Endothelial cell (in vitro differentiated cells): ENCODE data around the gene P3H3. TPM values are rescaled to one million over a fixed set of nuclear protein-coding genes. Genes with fewer than 3 reads are reported as not detected.

ENCODE experiments used
- DNase-seq: peaks from one replicate; pipeline ENCODE4 v3.0.0; 2021; ENCODE audit warnings: low spot score
- H3K27ac Mint-ChIP-seq: one replicate; pipeline ENCODE4 v1.8.0; 2021; ENCODE audit warnings: mixed read lengths, inconsistent platforms; ENCODE audit not compliant: unreplicated experiment
- H3K27me3 Mint-ChIP-seq: one replicate; pipeline ENCODE4 v1.8.0; 2021; ENCODE audit warnings: mild to moderate bottlenecking, moderate library complexity, mixed read lengths, inconsistent platforms; ENCODE audit not compliant: unreplicated experiment
- H3K36me3 Mint-ChIP-seq: one replicate; pipeline ENCODE4 v1.8.0; 2021; ENCODE audit warnings: mild to moderate bottlenecking, low read depth, mixed read lengths, inconsistent platforms; ENCODE audit not compliant: unreplicated experiment
- H3K4me1 Mint-ChIP-seq: one replicate; pipeline ENCODE4 v1.8.0; 2021; ENCODE audit warnings: mild to moderate bottlenecking, mixed read lengths, inconsistent platforms; ENCODE audit not compliant: unreplicated experiment
- H3K4me3 Mint-ChIP-seq: one replicate; pipeline ENCODE4 v1.8.0; 2021; ENCODE audit warnings: mild to moderate bottlenecking, mixed read lengths, inconsistent platforms; ENCODE audit not compliant: unreplicated experiment
- H3K9me3 Mint-ChIP-seq: one replicate; pipeline ENCODE4 v1.8.0; 2021; ENCODE audit warnings: mixed read lengths, inconsistent platforms; ENCODE audit not compliant: unreplicated experiment
- total RNA-seq: library from RNA; stranded (reverse); fragmentation: NEBNext Ultra II Directional; extraction: Animal tissue kit (Norgen Biotek cat#: 25700); gene quantifications from one replicate; pipeline ENCODE4 v1.2.1, GENCODE V29; 2021; ENCODE audit not compliant: unreplicated experiment
- TF ChIP-seq, protein P1 (sequence below): fragments of 200-600 bp; sonication (generic); IDR thresholded peaks from one replicate; pipeline ENCODE4 v1.5.0; 2021; ENCODE audit warnings: antibody characterized with exemption; ENCODE audit not compliant: unreplicated experiment

Gene P3H3
- total RNA-seq, 1 donor from 2014 or later: 48.8 TPM

DNA sequence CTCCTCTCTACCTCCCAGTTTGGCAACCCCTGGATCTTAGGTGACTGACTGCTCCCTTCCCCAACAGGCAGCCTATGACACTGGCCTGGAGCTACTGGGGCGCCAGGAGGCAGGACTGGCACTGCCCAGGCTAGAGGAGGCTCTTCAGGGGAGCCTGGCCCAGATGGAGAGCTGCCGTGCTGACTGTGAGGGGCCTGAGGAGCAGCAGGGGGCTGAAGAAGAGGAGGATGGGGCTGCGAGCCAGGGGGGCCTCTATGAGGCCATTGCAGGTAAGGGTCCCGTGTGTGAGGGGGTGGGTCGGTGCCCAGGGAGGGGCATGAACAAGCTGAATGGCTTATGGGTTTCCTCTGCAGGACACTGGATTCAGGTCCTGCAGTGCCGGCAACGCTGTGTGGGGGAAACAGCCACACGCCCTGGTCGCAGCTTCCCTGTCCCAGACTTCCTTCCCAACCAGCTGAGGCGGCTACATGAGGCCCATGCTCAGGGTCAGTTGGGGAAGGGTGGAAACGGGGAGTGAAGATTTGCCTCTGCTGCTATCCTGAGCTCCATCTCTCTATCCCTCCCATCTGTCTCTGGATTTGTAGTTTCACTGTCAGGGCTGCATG is 2.2 kb downstream of the P3H3 start:
- Mint-ChIP-seq H3K27ac (no peak overlapping the region), H3K27me3 (peaks cover 19% of the 10 kb centered on the region), H3K9me3 (no peaks in the 10 kb centered on the region), H3K4me3 (peak overlapping the region; percentile 65), H3K36me3 (peaks cover 19% of the 10 kb centered on the region), H3K4me1 (peaks cover 20% of the 10 kb centered on the region)
- TF ChIP-seq, protein P1, sequence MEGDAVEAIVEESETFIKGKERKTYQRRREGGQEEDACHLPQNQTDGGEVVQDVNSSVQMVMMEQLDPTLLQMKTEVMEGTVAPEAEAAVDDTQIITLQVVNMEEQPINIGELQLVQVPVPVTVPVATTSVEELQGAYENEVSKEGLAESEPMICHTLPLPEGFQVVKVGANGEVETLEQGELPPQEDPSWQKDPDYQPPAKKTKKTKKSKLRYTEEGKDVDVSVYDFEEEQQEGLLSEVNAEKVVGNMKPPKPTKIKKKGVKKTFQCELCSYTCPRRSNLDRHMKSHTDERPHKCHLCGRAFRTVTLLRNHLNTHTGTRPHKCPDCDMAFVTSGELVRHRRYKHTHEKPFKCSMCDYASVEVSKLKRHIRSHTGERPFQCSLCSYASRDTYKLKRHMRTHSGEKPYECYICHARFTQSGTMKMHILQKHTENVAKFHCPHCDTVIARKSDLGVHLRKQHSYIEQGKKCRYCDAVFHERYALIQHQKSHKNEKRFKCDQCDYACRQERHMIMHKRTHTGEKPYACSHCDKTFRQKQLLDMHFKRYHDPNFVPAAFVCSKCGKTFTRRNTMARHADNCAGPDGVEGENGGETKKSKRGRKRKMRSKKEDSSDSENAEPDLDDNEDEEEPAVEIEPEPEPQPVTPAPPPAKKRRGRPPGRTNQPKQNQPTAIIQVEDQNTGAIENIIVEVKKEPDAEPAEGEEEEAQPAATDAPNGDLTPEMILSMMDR: no peak
- DNase-seq: no peak

DNA sequence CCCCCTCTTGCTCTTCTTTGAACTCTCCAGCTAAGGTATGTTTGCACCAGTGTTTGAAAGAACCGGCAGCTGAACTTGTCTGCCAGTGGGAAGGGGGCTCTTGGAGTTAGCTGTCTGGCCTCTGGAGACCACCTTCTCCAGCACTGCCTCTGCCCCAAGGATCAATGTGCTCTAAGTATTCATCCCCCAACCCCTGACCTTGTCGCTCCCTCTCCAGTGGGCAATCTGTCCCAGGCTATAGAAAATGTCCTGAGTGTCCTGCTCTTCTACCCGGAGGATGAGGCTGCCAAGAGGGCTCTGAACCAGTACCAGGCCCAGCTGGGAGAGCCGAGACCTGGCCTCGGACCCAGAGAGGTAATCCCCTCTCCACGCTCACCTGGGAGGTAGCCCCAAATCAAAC is 2.8 kb downstream of the P3H3 start:
- Mint-ChIP-seq H3K4me3 (peak overlapping the region; percentile 65), H3K27me3 (peaks cover 18% of the 10 kb centered on the region), H3K36me3 (peaks cover 22% of the 10 kb centered on the region), H3K27ac (no peak overlapping the region), H3K9me3 (no peaks in the 10 kb centered on the region), H3K4me1 (peaks cover 18% of the 10 kb centered on the region)
- TF ChIP-seq, protein P1: no peak
- DNase-seq: no peak

DNA sequence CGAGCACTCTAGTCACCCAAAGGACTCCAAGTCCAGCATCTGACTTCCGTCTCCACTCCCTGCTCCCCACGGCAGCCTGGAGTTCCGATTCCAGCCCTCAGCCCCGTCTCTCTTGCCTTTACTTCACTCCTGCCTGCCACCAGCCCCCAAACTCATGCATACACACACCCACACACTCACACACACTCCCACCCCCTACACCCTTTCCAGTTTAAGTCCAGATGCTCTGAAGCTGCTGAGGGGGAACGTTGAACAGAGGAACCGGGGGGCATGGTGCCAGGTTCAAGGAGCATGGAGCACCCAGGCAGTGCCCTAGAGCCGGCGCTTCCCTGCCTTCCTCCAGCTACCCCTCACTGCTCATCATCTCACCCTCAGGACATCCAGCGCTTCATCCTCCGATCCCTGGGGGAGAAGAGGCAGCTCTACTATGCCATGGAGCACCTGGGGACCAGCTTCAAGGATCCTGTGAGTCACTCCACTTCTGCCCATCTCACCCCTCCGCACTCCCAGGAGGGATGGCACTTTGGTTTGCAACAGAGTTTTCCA is 3.3 kb downstream of the P3H3 start:
- TF ChIP-seq, protein P1: no peak
- Mint-ChIP-seq H3K27ac (no peak overlapping the region), H3K4me1 (peaks cover 18% of the 10 kb centered on the region), H3K9me3 (no peaks in the 10 kb centered on the region), H3K4me3 (peak overlapping the region; percentile 29), H3K27me3 (peaks cover 20% of the 10 kb centered on the region), H3K36me3 (peaks cover 27% of the 10 kb centered on the region)
- no peak for DNase-seq

- Mint-ChIP-seq H3K36me3 (peaks cover 27% of the 10 kb centered on the region), H3K9me3 (no peaks in the 10 kb centered on the region), H3K27ac (no peak overlapping the region), H3K4me1 (peaks cover 17% of the 10 kb centered on the region), H3K27me3 (peaks cover 20% of the 10 kb centered on the region), H3K4me3 (peak overlapping the region; percentile 69)
- no peak for DNase-seq
- TF ChIP-seq, protein P1: no peak
These were observed 3.9 kb downstream of the P3H3 start for GRCh38 chr12:6832125-6832524.

- Mint-ChIP-seq H3K4me3 (no peak overlapping the region), H3K36me3 (peaks cover 29% of the 10 kb centered on the region), H3K9me3 (no peaks in the 10 kb centered on the region), H3K4me1 (peaks cover 9% of the 10 kb centered on the region), H3K27me3 (peaks cover 15% of the 10 kb centered on the region), H3K27ac (no peak overlapping the region)
- no peak for DNase-seq
- TF ChIP-seq, protein P1: no peak
These were observed 5.1 kb downstream of the P3H3 start for GRCh38 chr12:6833189-6833890.
